ENCODE results near the gene TUBA4B. TPM values are rescaled to one million over a fixed set of nuclear protein-coding genes. Genes with fewer than 3 reads are reported as not detected.
"Not testable (repeated sequence)": the region's sequence is repeated elsewhere in the genome, so short reads cannot be mapped to it uniquely, and the experiment has no call there.

TUBA4B gene
- total and polyA plus RNA-seq, 2 donors: not detected

DNA sequence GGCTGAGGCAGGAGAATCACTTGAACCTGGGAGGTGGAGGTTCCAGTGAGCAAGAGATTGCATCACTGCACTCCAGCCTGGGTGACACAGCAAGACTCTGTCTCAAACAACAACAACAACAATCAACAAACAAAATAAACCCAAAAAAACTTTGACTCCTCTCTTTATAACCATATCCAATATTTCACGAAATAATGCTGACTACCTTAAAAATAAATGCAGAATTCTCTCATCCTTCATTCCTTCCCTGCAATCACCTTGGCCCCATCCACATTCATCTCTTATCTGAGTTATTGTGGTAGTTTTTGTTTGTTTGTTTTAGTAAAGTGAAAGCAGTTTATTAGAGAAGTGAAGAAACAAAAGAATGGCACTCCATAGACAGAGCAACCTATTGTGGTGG lies 53.0 kb downstream of the TUBA4B start:
- DNase-seq (ENCODE audit: extremely low spot score): no peak
- no peak overlapping the region for H3K27ac ChIP-seq (ENCODE audit: low read depth)
- H3K36me3 ChIP-seq (ENCODE audit: insufficient read depth): no peaks in the 10 kb centered on the region
- no peak overlapping the region for H3K4me3 ChIP-seq (ENCODE audit: low read depth, low read length)
- WGBS: 78% methylated on average over 1 of the region's 1 CpG
- H3K4me1 ChIP-seq (ENCODE audit: insufficient read depth): no peaks in the 10 kb centered on the region

GRCh38 chr2:219308142-219309101 lies 55.4 kb downstream of the TUBA4B start:
- H3K36me3 ChIP-seq (ENCODE audit: insufficient read depth): no peaks in the 10 kb centered on the region
- no peak overlapping the region for H3K4me3 ChIP-seq (ENCODE audit: low read depth, low read length)
- no peak for DNase-seq (ENCODE audit: extremely low spot score)
- no peaks in the 10 kb centered on the region for H3K4me1 ChIP-seq (ENCODE audit: insufficient read depth)
- WGBS: 3% methylated on average over 45 of the region's 45 CpGs
- H3K27ac ChIP-seq (ENCODE audit: low read depth): no peak overlapping the region

DNA sequence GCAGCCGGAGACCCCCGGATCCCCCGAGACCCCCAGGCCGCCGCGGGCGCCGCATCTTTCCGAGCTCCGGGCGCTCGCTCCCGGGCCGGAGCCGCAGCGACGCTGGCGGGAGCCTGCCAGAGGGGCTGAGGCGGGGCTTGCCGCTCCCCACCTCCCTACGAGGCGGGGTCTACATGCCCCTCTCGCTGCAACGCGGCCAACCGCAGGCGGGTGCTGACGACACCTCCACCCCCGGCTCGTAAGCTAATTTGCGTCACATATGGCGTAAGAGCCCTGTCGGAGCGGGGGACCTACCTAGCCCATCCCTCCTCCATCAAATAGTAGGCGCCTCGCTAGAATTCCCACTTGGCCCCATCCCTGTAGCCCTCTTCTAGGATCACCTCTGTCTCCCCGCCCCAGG lies 56.2 kb downstream of the TUBA4B start, which contains the start of gene PTPRN:
Gene PTPRN, minus strand, starts transcription at position 124 of the 400 bp plus-strand sequence. Its CDS starts 69 bp downstream, at position 55.
- 1% methylated on average over 37 of the region's 37 CpGs for WGBS

DNA sequence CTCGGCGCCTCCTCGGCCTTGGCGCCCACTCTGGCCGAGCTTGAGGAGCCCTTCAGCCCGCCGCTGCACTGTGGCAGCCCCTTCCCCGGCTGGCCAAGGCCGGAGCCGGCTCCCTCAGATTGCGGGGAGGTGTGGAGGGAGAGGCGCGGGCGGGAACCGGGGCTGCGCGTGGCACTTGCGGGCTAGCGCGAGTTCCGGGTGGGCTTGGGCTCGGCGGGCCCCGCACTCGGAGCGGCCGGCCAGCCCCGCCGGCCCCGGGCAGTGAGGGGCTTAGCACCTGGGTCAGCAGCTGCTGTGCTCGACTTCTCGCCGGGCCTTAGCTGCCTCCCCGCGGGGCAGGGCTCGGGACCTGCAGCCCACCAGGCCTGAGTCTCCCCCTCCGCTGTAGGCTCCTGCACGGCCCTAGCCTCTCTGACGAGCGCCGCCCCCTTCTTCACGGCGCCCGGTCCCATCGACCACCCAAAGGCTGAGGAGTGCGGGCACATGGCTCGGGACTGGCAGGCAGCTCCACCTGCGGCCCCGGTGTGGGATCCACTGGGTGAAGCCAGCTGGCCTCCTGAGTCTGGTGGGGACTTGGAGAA lies 59.7 kb downstream of the TUBA4B start:
- not testable (repeated sequence) for H3K36me3 ChIP-seq (ENCODE audit: insufficient read depth)

More for the DNA sequence above, 56.2 kb downstream of the TUBA4B start, which contains the start of gene PTPRN:
- no peak for DNase-seq (ENCODE audit: extremely low spot score)
- Histone ChIP-seq H3K27ac (ENCODE audit: low read depth) (no peak within 1 kb of the TSS), H3K36me3 (ENCODE audit: insufficient read depth) (no peaks in the 10 kb centered on the region), H3K4me1 (ENCODE audit: insufficient read depth) (no peaks in the 10 kb centered on the region), H3K4me3 (ENCODE audit: low read depth, low read length) (no peak within 1 kb of the TSS)

DNA sequence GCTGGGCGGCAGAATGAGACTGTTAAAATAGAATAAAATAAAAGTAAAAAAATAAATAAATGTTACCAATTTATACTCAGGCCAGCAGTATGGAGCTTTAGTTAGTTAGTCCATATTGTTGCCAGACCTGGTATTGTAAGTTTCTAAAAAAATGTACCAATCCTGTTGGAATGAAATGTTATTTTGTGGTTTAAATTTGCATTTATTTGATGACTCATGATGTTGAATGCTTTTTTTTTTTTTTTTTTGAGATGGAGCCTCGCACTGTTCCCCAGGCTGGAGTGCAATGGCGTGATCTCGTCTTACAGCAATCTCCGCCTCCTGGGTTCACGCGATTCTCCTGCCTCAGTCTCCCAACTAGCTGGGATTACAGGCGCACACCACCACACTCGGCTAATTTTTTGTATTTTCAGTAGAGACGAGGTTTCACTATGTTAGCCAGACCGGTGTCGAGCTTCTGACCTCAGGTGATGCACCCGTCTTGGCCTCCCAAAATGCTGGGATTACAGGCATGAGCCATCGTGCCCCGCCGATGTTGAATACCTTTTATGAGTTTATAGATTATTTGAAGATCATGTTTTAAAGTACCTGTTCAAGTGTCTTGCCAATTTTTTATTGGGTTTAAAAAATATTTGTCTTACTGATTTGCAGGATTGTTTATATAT lies 61.9 kb downstream of the TUBA4B start:
- no peak overlapping the region for H3K4me3 ChIP-seq (ENCODE audit: low read depth, low read length)
- no peaks in the 10 kb centered on the region for H3K4me1 ChIP-seq (ENCODE audit: insufficient read depth)
- no peak overlapping the region for H3K27ac ChIP-seq (ENCODE audit: low read depth)
- WGBS: 91% methylated on average over 16 of the region's 16 CpGs
- no peak for DNase-seq (ENCODE audit: extremely low spot score)
- H3K36me3 ChIP-seq (ENCODE audit: insufficient read depth): no peaks in the 10 kb centered on the region

More for the DNA sequence above, 59.7 kb downstream of the TUBA4B start:
- 87% methylated on average over 49 of the region's 49 CpGs for WGBS
- not testable (repeated sequence) for H3K4me1 ChIP-seq (ENCODE audit: insufficient read depth); DNase-seq (ENCODE audit: extremely low spot score); H3K4me3 ChIP-seq (ENCODE audit: low read depth, low read length); H3K27ac ChIP-seq (ENCODE audit: low read depth)

Small RNAs within 50 kb of the gene (small RNA-seq; reads per million reads assigned to genes)
- not detected for gene MIR153-1

Other genes starting within 250 kb of the TUBA4B start
- gene CFAP65, start 211.7 kb upstream of the TUBA4B start, total RNA-seq: not detected
- not detected for gene CFAP65, start 211.7 kb upstream of the TUBA4B start, polyA plus RNA-seq
- not detected for gene IHH, start 192.3 kb upstream of the TUBA4B start, total RNA-seq
- 0.13 TPM for gene IHH, start 192.3 kb upstream of the TUBA4B start, polyA plus RNA-seq
- gene NHEJ1, start 92.4 kb upstream of the TUBA4B start, total RNA-seq: 13.3 TPM
- 17.6 TPM for gene NHEJ1, start 92.4 kb upstream of the TUBA4B start, polyA plus RNA-seq
- 2.2 TPM for gene SLC23A3, start 83.2 kb upstream of the TUBA4B start, total RNA-seq
- 0.79 TPM for gene SLC23A3, start 83.2 kb upstream of the TUBA4B start, polyA plus RNA-seq
- 23.0 TPM for gene CNPPD1, start 76.3 kb upstream of the TUBA4B start, total RNA-seq
- gene CNPPD1, start 76.3 kb upstream of the TUBA4B start, polyA plus RNA-seq: 77.7 TPM
- gene RETREG2, start 75.0 kb upstream of the TUBA4B start, total RNA-seq: 34.7 TPM
- gene RETREG2, start 75.0 kb upstream of the TUBA4B start, polyA plus RNA-seq: 65.4 TPM
- gene ZFAND2B, start 46.5 kb upstream of the TUBA4B start, total RNA-seq: 15.3 TPM
- 38.2 TPM for gene ZFAND2B, start 46.5 kb upstream of the TUBA4B start, polyA plus RNA-seq
- 25.7 TPM for gene ABCB6, start 34.3 kb upstream of the TUBA4B start, total RNA-seq
- 54.8 TPM for gene ABCB6, start 34.3 kb upstream of the TUBA4B start, polyA plus RNA-seq
- gene ATG9A, start 23.6 kb upstream of the TUBA4B start, total RNA-seq: 20.7 TPM
- 54.6 TPM for gene ATG9A, start 23.6 kb upstream of the TUBA4B start, polyA plus RNA-seq
- 30.6 TPM for gene ANKZF1, start 23.4 kb upstream of the TUBA4B start, total RNA-seq
- gene ANKZF1, start 23.4 kb upstream of the TUBA4B start, polyA plus RNA-seq: 22.3 TPM
- gene GLB1L, start 7.8 kb upstream of the TUBA4B start, total RNA-seq: 12.0 TPM
- 6.5 TPM for gene GLB1L, start 7.8 kb upstream of the TUBA4B start, polyA plus RNA-seq
- gene STK16, start 7.8 kb upstream of the TUBA4B start, total RNA-seq: 11.2 TPM
- 36.3 TPM for gene STK16, start 7.8 kb upstream of the TUBA4B start, polyA plus RNA-seq
- 4.8 TPM for gene TUBA4A, start 675 bp downstream of the TUBA4B start, total RNA-seq
- 41.9 TPM for gene TUBA4A, start 675 bp downstream of the TUBA4B start, polyA plus RNA-seq
- gene DNAJB2, start 26.1 kb downstream of the TUBA4B start, total RNA-seq: 38.7 TPM
- gene DNAJB2, start 26.1 kb downstream of the TUBA4B start, polyA plus RNA-seq: 76.9 TPM
- gene PTPRN, start 56.2 kb downstream of the TUBA4B start, total RNA-seq: 1.0 TPM
- 2.1 TPM for gene PTPRN, start 56.2 kb downstream of the TUBA4B start, polyA plus RNA-seq
- gene RESP18, start 79.5 kb downstream of the TUBA4B start, total RNA-seq: not detected
- not detected for gene RESP18, start 79.5 kb downstream of the TUBA4B start, polyA plus RNA-seq
- gene DNPEP, start 134.7 kb downstream of the TUBA4B start, total RNA-seq: 36.9 TPM
- gene DNPEP, start 134.7 kb downstream of the TUBA4B start, polyA plus RNA-seq: 96.8 TPM
- gene DES, start 165.1 kb downstream of the TUBA4B start, total RNA-seq: 1,909 TPM
- 8,236 TPM for gene DES, start 165.1 kb downstream of the TUBA4B start, polyA plus RNA-seq
- gene SPEG, start 181.6 kb downstream of the TUBA4B start, total RNA-seq: 31.2 TPM
- gene SPEG, start 181.6 kb downstream of the TUBA4B start, polyA plus RNA-seq: 226 TPM
- 34.3 TPM for gene GMPPA, start 245.6 kb downstream of the TUBA4B start, total RNA-seq
- gene GMPPA, start 245.6 kb downstream of the TUBA4B start, polyA plus RNA-seq: 32.1 TPM